HG03520 (cell line): ENCODE results near the gene REN.

Experiments used
- ATAC-seq: cut with Tn5 transposase; IDR thresholded peaks from one replicate; pipeline ENCODE4 v1.9.1; 2021; ENCODE audit warnings: mild to moderate bottlenecking, moderate library complexity; ENCODE audit not compliant: unreplicated experiment

REN gene

DNA sequence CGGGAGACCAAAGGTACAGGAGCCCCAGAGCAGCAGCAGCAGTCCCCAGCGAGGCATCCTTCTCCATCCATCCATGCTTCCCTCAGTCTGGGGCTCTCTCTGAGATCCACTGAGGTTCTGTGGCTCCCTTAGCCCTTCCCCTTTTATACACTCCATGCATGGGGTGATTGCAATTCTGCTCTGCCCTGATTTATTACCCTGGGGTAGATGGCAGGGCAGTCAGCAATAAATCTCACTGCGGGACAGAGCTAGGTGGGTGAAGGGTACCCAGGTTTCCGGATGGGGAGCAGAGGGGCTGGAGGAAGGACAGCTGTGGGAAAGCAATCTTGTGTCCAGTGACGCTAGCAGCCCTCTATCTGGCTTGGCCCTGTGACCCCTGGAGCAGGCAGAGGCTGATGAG, at the start of gene REN:
Gene REN (minus strand): TSS at position 119 of the 400 bp plus-strand sequence. CDS start 44 bp downstream, at position 75.
- ATAC-seq = no peak

DNA sequence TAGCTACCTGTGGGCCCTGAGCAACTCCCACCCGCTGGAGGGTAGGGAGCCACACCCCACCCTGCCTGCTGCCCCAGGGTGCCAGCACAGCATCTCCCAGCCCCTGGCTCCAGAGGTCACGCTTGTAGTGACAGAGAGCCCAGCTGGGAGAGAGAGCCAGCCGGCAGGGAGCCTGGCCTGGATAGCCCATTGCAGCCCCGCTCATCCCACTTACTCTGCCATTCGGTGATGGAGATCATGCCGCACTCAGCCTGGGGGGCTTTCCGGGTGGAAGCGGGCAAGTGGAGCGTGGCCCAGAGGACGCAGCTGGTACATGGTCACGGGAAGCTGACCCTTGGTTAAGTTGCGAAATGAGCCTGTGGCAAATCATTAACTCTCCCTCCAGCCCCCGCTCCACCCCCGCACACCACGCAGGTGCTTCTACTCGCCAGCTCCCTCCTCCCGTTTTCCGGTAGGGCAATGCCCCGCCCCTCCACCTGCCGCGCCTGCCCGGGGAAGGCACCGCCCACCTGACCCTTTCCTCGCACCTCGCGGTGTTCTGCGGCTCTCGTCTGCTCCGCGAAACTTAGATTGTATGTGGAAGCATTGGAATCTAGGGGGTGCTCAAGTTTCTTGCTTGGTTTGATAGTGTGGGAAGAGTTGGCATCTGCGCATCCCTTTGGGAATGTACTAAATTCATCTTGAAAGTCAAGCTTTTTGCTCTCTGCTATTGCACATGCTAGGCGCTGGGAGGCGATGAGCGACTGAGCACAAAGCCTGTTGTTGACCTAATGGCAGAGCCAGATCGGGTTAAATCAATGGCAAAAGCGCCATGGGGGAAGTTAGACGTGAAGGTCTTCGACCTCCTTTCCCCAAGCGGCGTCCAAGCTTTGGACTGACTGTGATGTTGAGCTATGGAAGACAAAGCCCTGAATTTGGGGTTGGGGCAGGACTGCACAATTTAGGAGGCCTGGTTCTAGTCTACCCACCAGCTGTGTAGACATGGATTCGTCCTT, 47.8 kb upstream of the REN start, which contains the start of gene GOLT1A:
Gene GOLT1A (minus strand): TSS at position 321 of the 995 bp plus-strand sequence. CDS start 82 bp downstream, at position 239.
- no peak for ATAC-seq

DNA sequence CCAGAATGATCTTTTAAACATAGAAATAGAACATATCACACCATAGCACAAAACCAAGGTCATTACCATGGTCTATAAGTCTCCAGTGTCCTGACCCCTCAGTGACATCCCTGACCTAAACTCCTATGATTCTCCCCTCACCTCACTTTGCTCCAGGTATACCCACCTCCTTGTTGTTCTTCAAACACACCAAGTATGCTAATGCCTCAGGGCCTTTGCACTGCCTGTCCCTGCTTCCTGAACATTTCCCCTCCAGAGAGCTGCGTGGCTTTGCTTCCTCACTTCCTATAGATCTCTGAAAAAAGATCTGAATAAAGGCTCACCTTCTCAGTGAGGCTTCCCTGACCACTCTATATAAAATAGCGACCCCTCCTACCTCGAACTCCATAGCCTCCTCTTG, 46.6 kb upstream of the REN start:
- ATAC-seq = no peak

DNA sequence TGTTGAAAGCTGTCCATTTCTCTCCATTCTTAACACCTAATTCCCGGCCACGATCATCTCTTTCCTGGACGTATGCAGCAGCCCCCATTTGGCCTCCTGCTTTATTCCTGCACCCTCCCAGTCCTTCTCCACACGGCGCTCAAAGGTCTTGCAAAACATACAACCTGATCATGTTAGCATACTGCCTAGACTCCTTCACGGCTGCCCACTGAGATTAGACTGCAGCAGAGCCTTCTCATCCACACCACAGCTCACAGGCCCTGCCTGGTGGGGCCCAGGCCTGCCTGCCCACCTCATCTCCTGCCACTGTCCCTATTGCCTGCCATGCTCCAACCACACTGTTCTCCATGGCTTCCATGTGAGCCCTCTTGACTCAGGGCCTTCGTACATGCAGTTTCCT, 44.9 kb upstream of the REN start:
- ATAC-seq = no peak

DNA sequence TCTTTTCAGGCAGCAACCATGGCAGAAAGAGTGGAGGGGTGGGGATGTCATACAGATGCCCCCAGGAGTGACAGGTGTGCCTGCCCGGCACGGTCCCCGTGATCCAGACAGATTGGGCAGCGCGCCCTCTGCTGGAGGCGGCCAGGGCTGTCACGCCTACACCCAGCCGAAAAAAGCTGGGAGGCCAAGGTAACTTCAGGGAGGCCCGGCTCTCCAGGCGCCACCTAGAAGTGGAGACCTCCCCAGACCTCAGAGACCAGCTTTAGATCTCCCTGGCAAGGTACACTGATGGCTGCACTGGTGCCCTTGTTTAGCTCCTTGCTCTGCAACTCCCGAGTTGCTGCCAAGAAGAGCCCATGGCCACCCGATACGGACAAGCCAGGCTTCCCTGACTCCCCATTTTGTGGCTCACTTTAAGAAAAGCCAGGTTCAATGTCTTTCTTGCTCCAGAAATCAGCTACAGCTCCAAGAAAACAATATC, 41.0 kb upstream of the REN start:
- ATAC-seq = no peak

DNA sequence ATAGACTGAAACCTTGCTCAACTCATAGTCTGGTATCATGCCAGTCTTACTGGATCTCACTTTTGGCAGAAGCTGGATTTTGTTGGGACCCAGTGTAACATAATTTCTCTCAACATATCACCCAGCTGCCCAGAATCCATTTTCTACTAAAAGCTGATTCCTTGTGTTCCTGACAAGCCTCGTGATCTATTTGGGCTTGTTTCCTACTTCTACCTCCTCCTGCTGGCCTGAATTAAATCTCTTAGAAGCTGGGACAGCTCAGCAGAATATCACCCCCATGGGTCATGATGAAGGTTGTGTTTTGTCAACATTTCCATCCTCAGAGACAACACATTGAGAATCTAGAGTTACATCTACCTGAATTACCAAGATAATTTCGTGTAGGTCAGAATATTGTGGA, 40.0 kb upstream of the REN start:
- no peak for ATAC-seq

DNA sequence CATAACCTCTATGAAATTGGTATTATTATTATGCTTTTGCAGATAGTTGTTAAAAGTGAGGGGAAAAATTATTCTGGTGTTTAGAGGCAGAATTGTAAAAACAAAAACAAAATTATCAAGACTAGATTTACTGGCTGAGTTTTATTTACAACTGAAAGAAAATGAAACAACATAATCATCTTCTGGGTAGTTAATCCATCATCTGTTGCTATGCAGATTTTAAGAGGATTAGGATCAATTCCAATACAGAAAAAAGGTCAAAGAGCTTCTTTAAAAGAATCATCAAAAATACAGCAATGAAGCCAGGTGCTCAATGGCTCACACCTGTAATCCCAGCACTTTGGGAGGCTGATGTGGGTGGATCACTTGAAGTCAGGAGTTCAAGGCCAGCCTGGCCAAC, 39.3 kb upstream of the REN start:
- no peak for ATAC-seq

DNA sequence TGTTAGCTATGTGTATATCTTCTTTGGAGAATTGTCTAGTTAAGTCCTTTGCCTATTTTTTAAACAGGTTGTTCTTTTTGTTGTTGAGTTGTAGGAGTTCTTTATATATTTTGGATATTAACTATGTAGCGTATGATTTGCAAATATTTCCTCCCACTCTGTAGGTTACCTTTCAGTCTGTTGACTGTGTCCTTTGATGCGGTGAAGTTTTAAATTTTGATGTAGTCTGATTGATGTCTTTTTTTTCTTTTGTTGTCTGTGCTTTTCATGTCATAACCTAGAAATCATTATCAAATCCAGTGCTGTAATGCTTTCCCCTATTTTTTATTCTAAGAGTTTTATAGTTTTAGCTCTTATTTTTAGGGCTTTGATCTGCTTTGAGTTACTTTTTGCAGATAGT, 38.8 kb upstream of the REN start:
- ATAC-seq = no peak

DNA sequence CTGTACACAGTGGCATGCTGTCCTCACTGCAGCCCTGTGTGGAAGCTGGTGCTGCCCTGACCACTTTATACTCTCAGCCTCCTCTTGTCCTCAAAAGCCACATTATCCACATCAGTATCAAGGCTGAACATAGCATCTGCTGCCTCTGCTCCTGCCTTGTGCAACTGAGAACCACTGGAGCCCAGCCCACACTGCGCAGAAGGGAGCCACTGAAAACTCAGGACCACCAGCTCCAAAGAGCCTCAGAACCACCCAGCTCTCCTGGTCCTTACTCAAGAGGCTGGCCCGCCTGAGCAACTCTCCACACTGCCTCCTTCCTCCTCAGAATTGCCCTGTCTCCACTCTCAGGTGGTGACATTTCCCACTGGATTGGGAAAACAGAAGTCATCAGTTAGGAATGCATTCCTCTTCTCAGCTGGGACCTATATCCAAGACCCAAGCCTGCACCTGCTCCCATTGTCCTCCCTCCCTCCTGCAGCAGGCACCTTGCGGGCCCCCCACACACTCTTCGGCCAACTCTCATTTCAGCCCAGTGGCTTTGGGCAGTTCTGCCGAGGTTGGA, 37.1 kb upstream of the REN start:
- ATAC-seq = no peak

DNA sequence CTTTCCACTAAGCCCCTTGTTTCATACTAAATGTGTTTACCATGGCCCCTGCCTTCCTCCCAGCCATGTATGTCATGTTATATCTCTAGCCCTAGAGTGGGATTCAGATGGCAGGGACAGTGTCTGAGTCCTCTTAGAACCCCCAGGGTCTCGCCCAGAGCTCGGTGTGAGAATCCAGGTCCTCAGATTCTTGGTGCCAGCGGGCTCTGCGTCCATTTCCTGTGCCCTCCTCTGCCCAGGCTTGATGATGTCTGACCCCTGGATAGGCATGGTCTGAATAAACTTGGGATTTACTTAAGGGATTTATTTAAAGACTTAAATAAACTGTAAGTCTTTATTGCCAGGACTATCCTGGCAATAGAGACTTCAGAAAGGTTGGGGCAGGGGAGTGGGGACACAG, 36.3 kb upstream of the REN start:
- ATAC-seq = no peak

DNA sequence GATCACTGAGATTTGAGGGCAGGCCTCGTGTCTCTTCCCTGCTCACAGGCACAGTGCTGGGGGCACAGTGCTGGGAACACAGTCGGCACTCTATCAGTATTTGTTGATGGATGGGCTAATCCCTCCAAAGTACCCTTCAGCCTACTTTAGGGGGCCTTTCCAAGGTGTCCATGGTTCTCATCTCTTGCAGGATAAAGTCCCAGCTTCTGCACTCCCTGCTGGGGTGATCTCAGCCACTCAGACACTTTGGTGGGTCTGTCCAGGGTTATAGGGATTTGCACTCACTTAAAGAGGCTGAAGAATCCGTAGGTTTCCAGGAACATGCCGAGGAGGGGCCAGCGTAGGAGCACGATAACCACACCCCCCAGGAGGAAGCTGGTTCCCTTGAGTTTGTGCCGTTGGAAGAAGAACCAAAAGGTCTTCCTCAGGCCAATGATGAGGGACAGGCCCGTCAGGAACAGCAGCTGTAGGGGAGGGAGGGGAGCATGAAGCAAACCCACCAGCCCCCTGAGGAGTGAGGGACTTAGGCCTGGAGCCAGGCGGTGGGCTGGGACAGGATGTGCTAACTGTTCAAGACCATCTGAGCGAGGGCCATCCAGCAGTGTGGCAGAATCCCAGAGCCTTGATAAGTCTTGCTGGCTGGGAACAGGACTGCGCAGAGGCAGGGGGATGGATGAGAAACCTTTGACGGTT, 35.4 kb upstream of the REN start:
- no peak for ATAC-seq

DNA sequence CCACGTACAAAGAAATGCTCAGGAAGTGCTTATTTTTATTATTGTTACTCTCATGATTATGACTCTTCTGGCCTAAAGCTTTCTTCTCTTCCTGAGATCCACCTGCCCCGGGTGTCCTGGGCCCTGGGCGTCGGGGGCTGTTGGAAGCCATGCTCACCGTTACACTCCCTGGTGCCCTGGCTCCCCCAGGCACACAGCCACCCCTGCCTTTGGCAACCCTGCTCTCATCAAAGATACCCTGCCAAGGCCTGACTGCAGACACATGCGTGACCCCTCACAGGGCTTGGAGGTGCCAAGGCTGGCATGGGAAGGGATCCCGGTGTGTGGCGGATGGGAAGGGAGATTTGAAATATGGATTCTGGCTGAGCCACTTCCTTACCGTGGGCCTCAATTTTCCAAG, 33.4 kb upstream of the REN start:
- ATAC-seq = no peak

DNA sequence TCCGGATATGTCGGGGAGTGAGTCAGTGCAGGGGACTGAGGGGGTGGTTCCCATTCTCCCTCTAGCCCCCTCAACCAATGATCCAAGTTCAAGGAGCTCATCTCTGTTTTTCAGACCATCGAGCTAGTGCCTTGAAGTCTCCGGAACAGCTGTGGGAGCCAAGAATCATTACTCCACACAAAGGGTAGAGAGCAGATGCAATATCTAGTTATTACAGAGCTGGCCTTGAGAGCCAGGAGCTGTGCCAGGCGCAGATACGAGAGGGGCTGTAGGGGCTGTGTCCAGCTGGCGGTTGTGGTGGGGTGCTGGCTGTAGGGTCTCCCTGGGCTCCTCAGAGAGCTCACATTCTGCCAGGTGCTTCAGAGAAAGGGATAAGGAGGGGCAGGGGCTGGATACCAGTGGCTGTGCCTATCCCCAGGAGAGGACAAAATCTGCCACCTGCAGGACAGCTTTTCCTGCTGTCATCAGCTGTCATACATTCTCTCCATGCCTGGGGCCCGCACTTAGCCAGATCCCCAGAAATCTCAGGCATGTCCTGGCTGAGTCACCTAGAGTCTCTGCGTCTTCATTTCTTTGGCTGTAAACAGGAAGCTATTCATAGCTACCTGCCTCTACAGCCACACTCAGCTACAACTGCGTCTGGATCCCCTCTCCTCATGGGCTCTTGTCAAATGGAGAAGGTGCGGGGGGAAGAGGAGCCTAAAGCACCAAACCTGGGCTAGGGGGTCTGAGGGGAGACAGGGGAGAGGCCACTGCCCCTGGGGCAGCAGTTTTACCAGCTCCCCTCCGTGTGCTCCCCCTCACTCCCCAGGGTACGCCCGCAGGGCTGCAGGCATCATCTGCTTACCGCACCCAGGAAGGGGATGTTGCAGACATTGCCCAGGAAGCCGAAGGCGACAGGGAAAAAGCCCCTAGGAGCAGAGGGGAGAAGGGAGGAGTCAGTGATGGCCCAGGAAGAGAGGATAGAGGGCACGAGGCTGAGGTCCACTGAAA, 32.5 kb upstream of the REN start:
- ATAC-seq = no peak

DNA sequence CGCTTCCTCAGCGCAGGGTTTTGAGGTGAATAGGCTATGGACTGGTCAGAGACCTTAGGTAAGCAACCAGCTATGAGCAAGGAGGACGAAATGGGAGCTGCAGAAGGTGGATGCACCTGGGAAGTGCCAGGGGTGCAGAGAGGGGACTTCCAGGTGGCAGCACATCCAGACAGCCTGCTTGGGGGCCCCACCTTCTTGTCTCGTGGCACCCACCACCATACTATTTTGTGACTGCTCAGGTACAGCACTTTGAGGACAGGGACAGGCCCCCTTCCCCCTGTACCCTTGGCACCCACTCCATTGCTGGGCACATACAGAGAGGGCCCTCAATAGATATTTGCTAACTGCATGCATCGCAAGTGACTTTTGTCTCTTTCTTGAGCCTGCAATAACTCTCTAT, 30.9 kb upstream of the REN start:
- ATAC-seq = no peak

DNA sequence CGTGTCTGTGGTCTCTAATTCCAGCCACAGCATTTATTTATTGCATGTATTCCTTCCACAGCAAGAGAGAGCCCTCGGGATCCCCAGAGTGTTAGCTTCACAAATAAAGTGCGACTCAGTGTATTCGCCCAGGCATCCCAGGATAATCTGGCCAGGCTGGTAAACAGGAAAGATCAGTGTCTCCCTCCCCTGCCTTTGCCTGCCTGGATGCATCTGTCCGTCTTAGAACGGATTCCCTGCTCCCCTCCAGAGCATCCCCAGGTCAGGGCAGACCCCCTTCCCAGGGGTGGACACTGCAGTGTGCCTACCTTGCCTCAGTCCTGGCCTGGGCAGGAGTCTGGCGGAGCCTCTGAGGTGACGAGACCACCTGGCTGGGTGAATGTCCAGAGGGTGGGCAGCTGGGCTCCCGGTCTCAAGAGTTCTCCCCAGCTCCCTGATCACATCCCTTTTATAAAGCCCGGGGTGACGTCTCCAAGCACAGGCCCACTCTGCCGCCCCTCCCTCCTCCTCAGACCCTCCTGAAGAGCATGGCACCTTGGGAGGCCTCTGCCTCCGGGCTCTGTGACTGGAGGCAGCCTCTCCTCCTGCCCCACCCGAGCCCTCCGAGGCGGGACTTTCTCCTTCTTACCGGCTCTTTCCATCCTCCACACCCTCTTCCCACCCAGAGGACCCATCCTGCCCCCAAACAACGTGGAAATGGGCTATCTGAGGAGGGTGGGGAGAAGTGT, 30.1 kb upstream of the REN start, which contains the start of gene KISS1:
Gene KISS1 (minus strand): TSS at position 424 of the 728 bp plus-strand sequence. CDS start 3,615 bp downstream, outside the sequence.
- ATAC-seq = no peak

DNA sequence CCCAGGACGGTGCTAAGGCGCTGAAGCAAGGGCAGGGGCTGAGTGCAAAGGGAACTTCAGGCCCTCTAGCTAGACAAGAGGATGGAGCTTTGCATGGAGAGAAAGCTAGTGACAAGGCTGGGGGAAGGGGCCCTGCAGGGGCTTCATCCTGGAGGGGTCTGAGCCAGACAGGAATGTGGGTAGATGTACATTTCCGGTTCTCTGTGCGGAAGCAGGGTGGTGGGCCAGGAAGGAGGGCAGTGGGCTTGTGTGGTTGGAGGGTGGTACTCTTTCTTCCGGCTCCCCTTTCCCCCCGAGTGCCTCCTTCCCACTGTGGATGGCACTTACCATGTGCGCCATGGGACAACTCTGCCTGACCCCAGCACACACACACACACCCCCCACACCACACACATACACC, 28.6 kb upstream of the REN start:
- no peak for ATAC-seq

DNA sequence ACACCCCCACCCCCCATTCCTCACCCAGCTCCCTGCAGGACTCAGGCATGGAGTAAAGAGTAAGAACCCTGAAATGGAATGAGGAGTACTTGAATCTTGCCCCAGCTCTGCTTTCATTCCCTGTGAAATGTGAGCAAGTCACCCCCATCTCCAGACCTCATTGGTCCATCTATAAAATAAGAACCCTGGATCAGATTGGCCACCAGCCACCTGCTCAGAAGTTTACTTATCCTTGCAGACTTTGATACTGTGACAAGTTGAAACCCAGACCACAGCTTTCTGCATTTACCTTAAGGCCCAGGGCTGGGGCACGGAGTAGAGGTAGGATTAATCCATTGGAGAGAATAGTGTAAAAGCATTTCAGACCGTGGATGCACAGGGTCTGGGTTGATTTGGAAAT, 27.9 kb upstream of the REN start:
- ATAC-seq = no peak

DNA sequence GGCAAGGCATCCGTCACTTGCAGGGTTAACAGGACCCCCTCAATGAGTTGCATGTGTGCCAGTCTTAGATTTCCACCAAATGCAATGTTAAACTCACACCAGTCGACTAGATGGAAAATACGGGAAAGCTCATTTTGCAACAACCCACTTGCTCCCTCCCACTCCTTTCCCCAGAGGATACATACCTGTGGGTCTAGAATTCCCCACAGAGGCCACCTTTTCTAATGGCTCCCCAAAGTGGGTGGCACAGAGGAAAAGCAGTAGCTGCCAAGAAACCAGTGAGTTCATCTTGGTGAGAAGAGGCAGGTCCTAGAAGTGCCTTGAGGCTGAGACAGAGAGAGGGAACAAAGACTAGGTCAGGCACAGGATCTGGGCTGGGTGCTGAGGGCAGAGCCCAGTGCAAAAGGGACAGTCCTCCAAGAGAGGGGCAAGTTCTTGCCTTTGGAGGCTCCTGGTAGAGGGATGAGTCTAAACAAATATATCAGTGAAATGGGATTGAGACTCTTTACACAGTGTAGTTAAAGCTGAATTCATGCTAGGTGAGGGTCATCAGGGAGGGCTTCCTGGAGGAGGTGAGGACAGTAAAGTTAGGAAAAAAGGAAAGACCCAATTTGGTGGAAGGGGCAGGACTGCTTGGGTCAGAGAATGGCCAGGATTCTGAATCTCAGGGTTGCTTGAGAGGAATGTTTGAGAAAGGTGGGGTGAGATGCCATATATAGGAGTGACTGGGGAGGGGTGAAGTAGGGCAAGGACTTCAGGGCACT, 26.6 kb upstream of the REN start:
- no peak for ATAC-seq

DNA sequence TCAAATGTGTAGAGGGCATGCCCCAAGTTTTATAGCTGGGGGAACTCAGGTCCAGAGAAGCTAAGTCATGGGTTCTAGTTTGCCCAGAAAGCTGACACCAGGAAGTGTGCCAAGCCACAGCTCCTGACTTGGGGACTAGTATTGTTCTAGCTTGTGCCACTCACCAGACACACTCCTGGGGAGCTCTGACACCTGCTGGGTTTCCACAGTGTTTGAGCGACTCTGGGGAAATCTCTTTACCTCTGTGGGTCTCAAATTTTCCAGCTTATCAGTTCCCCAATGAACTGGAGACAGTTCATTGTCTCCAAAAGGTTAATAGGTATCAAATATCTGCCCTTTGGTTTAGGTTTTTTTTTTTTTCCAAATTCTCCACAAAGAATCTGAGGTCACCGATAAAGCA, 25.9 kb upstream of the REN start:
- no peak for ATAC-seq
